ENCODE results near the gene TRIM13.

TRIM13 gene

DNA sequence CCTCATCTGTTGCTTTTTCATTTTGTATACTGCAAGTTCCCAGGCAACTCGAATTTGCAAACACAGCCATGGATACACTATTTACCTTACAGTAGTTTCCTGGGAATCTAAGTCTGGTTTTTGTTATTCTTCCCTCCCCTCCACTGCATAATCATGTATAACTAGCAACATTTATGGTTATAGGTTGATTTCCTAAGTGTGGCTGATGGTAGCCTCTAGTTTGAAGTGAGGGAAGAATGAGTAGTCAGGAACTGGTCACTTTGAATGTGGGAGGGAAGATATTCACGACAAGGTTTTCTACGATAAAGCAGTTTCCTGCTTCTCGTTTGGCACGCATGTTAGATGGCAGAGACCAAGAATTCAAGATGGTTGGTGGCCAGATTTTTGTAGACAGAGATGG lies 18.4 kb downstream of the TRIM13 start, which contains the start of gene KCNRG:
TSS of gene KCNRG (plus strand) at position 187 of the 400 bp plus-strand sequence. CDS start at position 237, 50 bp downstream.
- H3K4me3 ChIP-seq (ENCODE audit: low read depth, low read length): no peak within 1 kb of the TSS
- TF ChIP-seq, protein P1, sequence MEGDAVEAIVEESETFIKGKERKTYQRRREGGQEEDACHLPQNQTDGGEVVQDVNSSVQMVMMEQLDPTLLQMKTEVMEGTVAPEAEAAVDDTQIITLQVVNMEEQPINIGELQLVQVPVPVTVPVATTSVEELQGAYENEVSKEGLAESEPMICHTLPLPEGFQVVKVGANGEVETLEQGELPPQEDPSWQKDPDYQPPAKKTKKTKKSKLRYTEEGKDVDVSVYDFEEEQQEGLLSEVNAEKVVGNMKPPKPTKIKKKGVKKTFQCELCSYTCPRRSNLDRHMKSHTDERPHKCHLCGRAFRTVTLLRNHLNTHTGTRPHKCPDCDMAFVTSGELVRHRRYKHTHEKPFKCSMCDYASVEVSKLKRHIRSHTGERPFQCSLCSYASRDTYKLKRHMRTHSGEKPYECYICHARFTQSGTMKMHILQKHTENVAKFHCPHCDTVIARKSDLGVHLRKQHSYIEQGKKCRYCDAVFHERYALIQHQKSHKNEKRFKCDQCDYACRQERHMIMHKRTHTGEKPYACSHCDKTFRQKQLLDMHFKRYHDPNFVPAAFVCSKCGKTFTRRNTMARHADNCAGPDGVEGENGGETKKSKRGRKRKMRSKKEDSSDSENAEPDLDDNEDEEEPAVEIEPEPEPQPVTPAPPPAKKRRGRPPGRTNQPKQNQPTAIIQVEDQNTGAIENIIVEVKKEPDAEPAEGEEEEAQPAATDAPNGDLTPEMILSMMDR (IDR thresholded peaks at IDR 0.05; ENCODE audit: low read depth, low read length): no peak

DNA sequence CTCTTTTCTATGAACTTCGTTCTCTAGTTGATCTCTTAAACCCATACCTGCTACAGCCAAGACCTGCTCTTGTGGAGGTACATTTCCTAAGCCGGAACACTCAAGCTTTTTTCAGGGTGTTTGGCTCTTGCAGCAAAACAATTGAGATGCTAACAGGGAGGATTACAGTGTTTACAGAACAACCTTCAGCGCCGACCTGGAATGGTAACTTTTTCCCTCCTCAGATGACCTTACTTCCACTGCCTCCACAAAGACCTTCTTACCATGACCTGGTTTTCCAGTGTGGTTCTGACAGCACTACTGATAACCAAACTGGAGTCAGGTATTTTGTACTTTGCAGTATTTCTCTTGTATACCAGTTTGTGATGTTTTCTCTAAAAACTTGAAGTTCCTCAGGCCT lies 18.9 kb downstream of the TRIM13 start:
- TF ChIP-seq, protein P1 (IDR thresholded peaks at IDR 0.05; ENCODE audit: low read depth, low read length): no peak
- no peak overlapping the region for H3K4me3 ChIP-seq (ENCODE audit: low read depth, low read length)

DNA sequence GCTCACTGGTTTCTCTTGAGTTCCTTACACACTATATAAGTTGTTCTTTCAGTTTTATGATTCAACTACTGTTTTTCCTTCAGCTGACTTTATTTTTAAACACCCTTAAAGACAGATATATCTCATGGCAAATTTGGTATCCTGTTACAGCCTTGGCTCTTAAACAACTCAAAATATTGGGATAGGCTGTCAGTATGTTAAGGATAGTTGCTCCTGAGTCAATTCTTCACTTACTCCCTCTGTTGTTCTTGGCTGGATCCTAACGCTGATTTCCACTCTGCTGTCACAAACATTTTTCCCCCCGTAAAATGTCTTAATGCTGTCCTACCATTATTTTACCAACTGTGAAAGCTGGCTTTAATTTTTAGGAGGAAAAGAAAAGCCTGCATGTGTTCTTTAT lies 19.6 kb downstream of the TRIM13 start:
- TF ChIP-seq, protein P1 (IDR thresholded peaks at IDR 0.05; ENCODE audit: low read depth, low read length): no peak
- no peak overlapping the region for H3K4me3 ChIP-seq (ENCODE audit: low read depth, low read length)

- TF ChIP-seq, protein P1 (IDR thresholded peaks at IDR 0.05; ENCODE audit: low read depth, low read length): no peak
Observed at GRCh38 chr13:50017819-50018218, 21.0 kb downstream of the TRIM13 start.

DNA sequence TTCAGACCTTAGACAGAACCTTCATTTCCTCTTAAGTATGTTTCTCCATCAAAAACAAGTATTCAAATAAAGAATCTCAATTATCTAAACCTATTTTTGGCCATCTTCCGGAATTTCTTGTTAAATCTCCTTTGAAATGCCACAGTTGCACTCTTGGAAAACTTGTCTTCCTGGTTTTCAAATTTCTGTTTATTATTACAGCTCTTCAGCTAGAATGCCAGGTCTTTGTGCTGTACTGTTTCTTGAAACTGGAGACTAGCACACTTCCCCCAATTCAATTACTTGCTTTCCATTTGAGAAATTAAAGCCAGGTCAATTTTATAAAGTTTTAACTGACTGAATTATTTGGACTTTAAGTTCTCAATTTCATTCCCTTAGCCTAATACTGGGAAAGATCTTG lies 28.6 kb downstream of the TRIM13 start:
- no peak overlapping the region for H3K4me3 ChIP-seq (ENCODE audit: low read depth, low read length)
- TF ChIP-seq, protein P1 (IDR thresholded peaks at IDR 0.05; ENCODE audit: low read depth, low read length): no peak

More at GRCh38 chr13:50017819-50018218, 21.0 kb downstream of the TRIM13 start:
- no peak overlapping the region for H3K4me3 ChIP-seq (ENCODE audit: low read depth, low read length)

DNA sequence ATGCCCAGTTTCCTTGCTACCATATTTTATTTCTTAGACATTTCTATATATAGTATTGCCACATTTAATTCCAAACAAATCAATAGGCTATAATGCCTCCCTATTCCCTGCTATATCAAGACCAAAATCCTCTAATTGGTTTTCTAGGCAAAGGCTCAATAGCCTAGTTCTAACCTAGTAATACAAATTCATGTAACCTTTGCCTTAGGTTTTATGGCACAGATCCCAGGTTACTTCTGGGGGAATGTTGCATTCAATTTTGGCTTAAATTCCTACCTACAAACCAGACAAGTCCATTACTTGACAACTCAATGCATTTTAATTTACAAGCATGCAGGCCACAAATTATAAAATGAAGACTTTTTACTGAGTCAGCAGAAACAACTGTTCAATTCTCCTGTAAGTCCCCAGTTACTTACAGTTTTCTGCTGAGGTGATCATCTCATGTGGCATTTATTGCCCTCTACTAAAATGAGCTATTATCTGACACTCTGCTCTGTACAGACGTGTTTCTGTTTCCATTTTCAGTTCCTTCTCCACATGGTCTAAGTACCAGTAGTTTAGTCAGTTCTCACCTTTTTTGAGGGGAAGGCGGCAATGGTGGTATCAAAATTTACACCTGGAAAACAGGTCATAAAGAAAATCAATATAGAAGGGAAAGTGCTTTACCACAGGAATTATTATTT lies 30.1 kb downstream of the TRIM13 start:
- H3K4me3 ChIP-seq (ENCODE audit: low read depth, low read length): no peak overlapping the region
- TF ChIP-seq, protein P1 (IDR thresholded peaks at IDR 0.05; ENCODE audit: low read depth, low read length): no peak

- TF ChIP-seq, protein P1 (IDR thresholded peaks at IDR 0.05; ENCODE audit: low read depth, low read length): no peak
- no peak overlapping the region for H3K4me3 ChIP-seq (ENCODE audit: low read depth, low read length)
Observed at GRCh38 chr13:50030315-50030714, 33.5 kb downstream of the TRIM13 start.
